Brain microvascular endothelial cell (primary cell): Measurements from ENCODE around the gene PRDM16.

Source experiments
- DNase-seq: peaks from one replicate; pipeline ENCODE4 v3.0.0-alpha.2; 2020
- H3K27ac ChIP-seq: fragments of 250-450 bp; sonication (Bioruptor Pico); 2 replicates; pipeline ENCODE4 v1.5.1; 2020; ENCODE audit warnings: mild to moderate bottlenecking, moderate library complexity
- H3K27me3 ChIP-seq: fragments of 250-450 bp; sonication (Bioruptor Pico); replicated peaks from 2 replicates; pipeline ENCODE4 v1.5.1; 2020; ENCODE audit warnings: mild to moderate bottlenecking
- H3K36me3 ChIP-seq: fragments of 250-450 bp; sonication (Bioruptor Pico); replicated peaks from 2 replicates; pipeline ENCODE4 v1.5.1; 2020; ENCODE audit warnings: mild to moderate bottlenecking
- H3K4me3 ChIP-seq: 2 replicates; pipeline ENCODE4 v1.5.1; 2011; ENCODE audit warnings: low read depth, mild to moderate bottlenecking, control low read depth, low read length, moderate library complexity
- CTCF ChIP-seq: IDR thresholded peaks from 2 replicates; pipeline ENCODE4 v1.5.1; 2011; ENCODE audit warnings: low read depth, mild to moderate bottlenecking, moderate library complexity, low read length, control low read depth, inconsistent platforms; ENCODE audit errors: missing control alignments
- in situ Hi-C: cut with HindIII; loops from 2 replicates; pipeline ENCODE4 v1.10.0; 2017; ENCODE audit warnings: low sequenced_read_pairs, low pct_ligation_motif_present

Gene PRDM16

GRCh38 chr1:3051270-3052268 is 17.4 kb upstream of the PRDM16 start:
- TF ChIP-seq CTCF = no peak
- no peaks in the 10 kb centered on the region for H3K36me3 ChIP-seq
- no peak overlapping the region for H3K27ac ChIP-seq
- no peaks in the 10 kb centered on the region for H3K27me3 ChIP-seq
- DNase-seq = no peak
- no peak overlapping the region for H3K4me3 ChIP-seq
- in situ Hi-C loops = loop anchor here (25.0 kb wide), 1 partner anchor 361 kb away; no protein-coding TSS in a partner anchor

GRCh38 chr1:3052501-3052900 is 16.5 kb upstream of the PRDM16 start:
- Histone ChIP-seq H3K27ac (no peak overlapping the region), H3K27me3 (no peaks in the 10 kb centered on the region), H3K36me3 (no peaks in the 10 kb centered on the region), H3K4me3 (no peak overlapping the region)
- TF ChIP-seq CTCF = no peak
- DNase-seq = no peak
- in situ Hi-C loops = loop anchor here (25.0 kb wide), 1 partner anchor 360 kb away; no protein-coding TSS in a partner anchor

- H3K27me3 ChIP-seq = no peaks in the 10 kb centered on the region
Observed at GRCh38 chr1:3053366-3053980, 15.5 kb upstream of the PRDM16 start.

GRCh38 chr1:3053986-3054385 is 15.0 kb upstream of the PRDM16 start:
- TF ChIP-seq CTCF = no peak

More at GRCh38 chr1:3053366-3053980, 15.5 kb upstream of the PRDM16 start:
- Histone ChIP-seq H3K36me3 (no peaks in the 10 kb centered on the region), H3K4me3 (no peak overlapping the region), H3K27ac (no peak overlapping the region)
- DNase-seq = no peak
- in situ Hi-C loops = loop anchor here (25.0 kb wide), 1 partner anchor 359 kb away; no protein-coding TSS in a partner anchor
- no peak for TF ChIP-seq CTCF

GRCh38 chr1:3054474-3054873 is 14.5 kb upstream of the PRDM16 start:
- DNase-seq = no peak
- Histone ChIP-seq H3K4me3 (no peak overlapping the region), H3K27ac (no peak overlapping the region), H3K27me3 (no peaks in the 10 kb centered on the region), H3K36me3 (no peaks in the 10 kb centered on the region)
- TF ChIP-seq CTCF = no peak
- in situ Hi-C loops = loop anchor here (25.0 kb wide), 1 partner anchor 358 kb away; no protein-coding TSS in a partner anchor

More at GRCh38 chr1:3053986-3054385, 15.0 kb upstream of the PRDM16 start:
- no peak overlapping the region for H3K4me3 ChIP-seq
- no peak for DNase-seq
- H3K27ac ChIP-seq = no peak overlapping the region
- H3K36me3 ChIP-seq = no peaks in the 10 kb centered on the region
- H3K27me3 ChIP-seq = no peaks in the 10 kb centered on the region
- in situ Hi-C loops = loop anchor here (25.0 kb wide), 1 partner anchor 358 kb away; no protein-coding TSS in a partner anchor
